NCI-H2227 (cell line): ENCODE data around the gene PXYLP1.

Experiments used
- DNase-seq: peaks from one replicate; lab custom pipeline; 2025; ENCODE audit not compliant: unreplicated experiment; lab: John Stamatoyannopoulos, UW

The PXYLP1 gene

DNA sequence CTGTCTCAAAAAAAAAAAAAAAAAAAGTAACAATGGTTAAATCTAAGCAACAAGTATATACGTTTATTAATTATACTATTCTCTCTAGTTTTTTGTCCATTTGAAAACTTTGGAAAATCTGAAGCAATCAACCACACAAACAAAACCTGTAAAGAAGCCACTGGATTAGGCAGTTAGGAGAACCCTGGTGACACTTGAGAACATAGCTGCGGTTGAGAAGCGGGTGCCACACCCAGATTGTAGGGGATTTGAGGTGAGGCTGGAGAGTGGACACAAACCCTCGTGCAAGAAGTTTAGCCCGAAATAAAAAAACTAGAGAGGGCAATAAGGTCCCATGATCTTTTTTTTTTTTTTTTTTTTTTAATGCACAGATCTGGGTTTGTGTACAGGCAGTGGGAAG lies 110.8 kb downstream of the PXYLP1 start:
- no peak for DNase-seq

DNA sequence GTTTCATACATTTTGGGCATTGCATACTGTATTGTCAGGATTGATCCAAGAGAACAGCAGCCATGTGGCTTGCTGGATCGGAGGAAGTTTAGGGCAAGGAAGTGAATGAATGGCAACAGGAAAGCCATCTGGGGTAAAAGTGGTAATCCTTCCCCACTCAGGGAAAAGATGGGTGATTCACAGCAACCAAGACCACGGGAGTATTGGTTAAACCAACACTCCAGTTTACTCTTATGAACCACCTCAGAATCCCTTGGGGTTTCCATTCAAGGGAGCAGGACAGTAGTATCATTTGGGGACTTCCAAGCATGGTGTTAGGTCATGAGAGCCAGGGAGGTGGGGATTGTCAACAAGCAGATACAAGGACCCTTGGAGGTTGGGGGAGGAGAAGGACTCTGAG lies 111.5 kb downstream of the PXYLP1 start:
- DNase-seq = no peak

DNA sequence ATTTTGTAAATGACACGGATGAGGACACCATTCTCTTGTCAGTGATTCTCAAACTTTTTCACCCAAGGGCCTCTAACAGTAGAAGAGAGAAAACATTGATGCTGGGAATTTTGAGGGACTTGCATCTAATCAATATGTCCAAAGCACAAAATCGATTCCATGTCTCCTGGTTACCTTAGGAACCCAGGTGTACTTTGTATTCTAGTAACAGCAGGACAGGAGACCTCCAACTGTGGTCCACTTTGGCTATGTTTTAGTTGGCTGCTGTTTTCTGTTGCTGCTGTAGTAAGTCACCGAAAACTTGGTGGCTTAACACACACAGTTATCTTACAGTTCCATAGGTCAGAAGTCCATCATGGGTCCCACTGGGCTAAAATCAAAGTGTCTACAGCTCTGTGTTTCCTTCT lies 112.2 kb downstream of the PXYLP1 start:
- DNase-seq = no peak
